Stimulated activated CD4-positive, alpha-beta T cell treated with anti-CD3 and anti-CD28 coated beads, Interleukin-1b, Interleukin-23, amount 100 ng/mL, for 48 hours (primary cell): ENCODE results near the gene PDE4D.
"Not testable (repeated sequence)": the region's sequence is repeated elsewhere in the genome, so short reads cannot be mapped to it uniquely, and the experiment has no call there.

Source experiments
- DNase-seq: peaks from one replicate; pipeline ENCODE4 v3.0.0-alpha.2; 2020

The PDE4D gene

GRCh38 chr5:59394956-59395355 is 498.6 kb downstream of the PDE4D start:
- DNase-seq, result not testable (repeated sequence)

- DNase-seq, result no peak
Measured at GRCh38 chr5:59393585-59394420, 499.7 kb downstream of the PDE4D start.

GRCh38 chr5:59391576-59391975 is 501.9 kb downstream of the PDE4D start:
- DNase-seq, result no peak

- no peak for DNase-seq
Measured at GRCh38 chr5:59390989-59391388, 502.5 kb downstream of the PDE4D start.

GRCh38 chr5:59390074-59390659 is 503.4 kb downstream of the PDE4D start:
- DNase-seq, result no peak

- DNase-seq, result no peak
Measured at GRCh38 chr5:59387127-59387526, 506.4 kb downstream of the PDE4D start.

- no peak for DNase-seq
Measured at GRCh38 chr5:59385700-59386099, 507.8 kb downstream of the PDE4D start.

GRCh38 chr5:59380350-59380951 is 513.1 kb downstream of the PDE4D start:
- DNase-seq, result peak; percentile 8

GRCh38 chr5:59374036-59374435 is 519.5 kb downstream of the PDE4D start:
- DNase-seq, result not testable (repeated sequence)

GRCh38 chr5:59371525-59372127 is 521.9 kb downstream of the PDE4D start:
- no peak for DNase-seq

GRCh38 chr5:59368951-59369350 is 524.6 kb downstream of the PDE4D start:
- DNase-seq, result no peak

GRCh38 chr5:59367791-59368394 is 525.6 kb downstream of the PDE4D start:
- peak; percentile 30 for DNase-seq

GRCh38 chr5:59366784-59367183 is 526.7 kb downstream of the PDE4D start:
- DNase-seq, result no peak

GRCh38 chr5:59362438-59362837 is 531.1 kb downstream of the PDE4D start:
- DNase-seq, result no peak

GRCh38 chr5:59361454-59361853 is 532.1 kb downstream of the PDE4D start:
- DNase-seq, result no peak

GRCh38 chr5:59360130-59360555 is 533.4 kb downstream of the PDE4D start:
- no peak for DNase-seq

- DNase-seq, result no peak
Measured at GRCh38 chr5:59358005-59358861, 535.3 kb downstream of the PDE4D start.

GRCh38 chr5:59357381-59357977 is 536.0 kb downstream of the PDE4D start:
- DNase-seq, result no peak

- DNase-seq, result no peak
Measured at GRCh38 chr5:59356813-59357380, 536.6 kb downstream of the PDE4D start.

- no peak for DNase-seq
Measured at GRCh38 chr5:59354811-59355210, 538.7 kb downstream of the PDE4D start.

GRCh38 chr5:59354274-59354673 is 539.3 kb downstream of the PDE4D start:
- DNase-seq, result no peak
